AG10803 (cell line): ENCODE data around the gene APCDD1L.

Source experiments
- DNase-seq: peaks from one replicate; pipeline ENCODE4 v3.0.0; 2010; ENCODE audit warnings: low read depth
- H3K4me3 ChIP-seq: 2 replicates; pipeline ENCODE4 v1.5.1; 2011; ENCODE audit warnings: mild to moderate bottlenecking, low read length, control low read depth
- CTCF ChIP-seq: conservative IDR thresholded peaks from 2 replicates; pipeline ENCODE4 v1.5.1; 2011; ENCODE audit warnings: mild to moderate bottlenecking, low read length, control low read depth, inconsistent platforms

APCDD1L gene

GRCh38 chr20:58454460-58454859 lies 60.7 kb downstream of the APCDD1L start:
- DNase-seq: no peak
- no peak for TF ChIP-seq CTCF
- H3K4me3 ChIP-seq: no peak overlapping the region

- DNase-seq: no peak
- TF ChIP-seq CTCF: no peak
- H3K4me3 ChIP-seq: no peak overlapping the region
These were observed 61.8 kb downstream of the APCDD1L start for GRCh38 chr20:58453391-58453790.

GRCh38 chr20:58452667-58453255 lies 62.4 kb downstream of the APCDD1L start:
- no peak for DNase-seq
- no peak for TF ChIP-seq CTCF

GRCh38 chr20:58450254-58450653 lies 64.9 kb downstream of the APCDD1L start:
- DNase-seq: peak; percentile 42
- TF ChIP-seq CTCF: no peak
- H3K4me3 ChIP-seq: no peak overlapping the region

More at GRCh38 chr20:58452667-58453255, 62.4 kb downstream of the APCDD1L start:
- H3K4me3 ChIP-seq: no peak overlapping the region

GRCh38 chr20:58449681-58450221 lies 65.4 kb downstream of the APCDD1L start:
- no peak overlapping the region for H3K4me3 ChIP-seq
- DNase-seq: no peak
- TF ChIP-seq CTCF: no peak

- no peak for DNase-seq
- no peak for TF ChIP-seq CTCF
- H3K4me3 ChIP-seq: no peak overlapping the region
These were observed 66.2 kb downstream of the APCDD1L start for GRCh38 chr20:58448958-58449357.

GRCh38 chr20:58447511-58448391 lies 67.4 kb downstream of the APCDD1L start:
- H3K4me3 ChIP-seq: no peak overlapping the region
- DNase-seq: peak; percentile 48
- TF ChIP-seq CTCF: peak; percentile 75
